NCI-H187 (cell line): ENCODE measurements around the gene FLNA.
"Not testable (repeated sequence)": the region's sequence is repeated elsewhere in the genome, so short reads cannot be mapped to it uniquely, and the experiment has no call there.

Experiments
- DNase-seq, 2 experiments: peaks; one replicate each; lab custom pipeline; 2025; lab: John Stamatoyannopoulos, UW

Gene FLNA

DNA sequence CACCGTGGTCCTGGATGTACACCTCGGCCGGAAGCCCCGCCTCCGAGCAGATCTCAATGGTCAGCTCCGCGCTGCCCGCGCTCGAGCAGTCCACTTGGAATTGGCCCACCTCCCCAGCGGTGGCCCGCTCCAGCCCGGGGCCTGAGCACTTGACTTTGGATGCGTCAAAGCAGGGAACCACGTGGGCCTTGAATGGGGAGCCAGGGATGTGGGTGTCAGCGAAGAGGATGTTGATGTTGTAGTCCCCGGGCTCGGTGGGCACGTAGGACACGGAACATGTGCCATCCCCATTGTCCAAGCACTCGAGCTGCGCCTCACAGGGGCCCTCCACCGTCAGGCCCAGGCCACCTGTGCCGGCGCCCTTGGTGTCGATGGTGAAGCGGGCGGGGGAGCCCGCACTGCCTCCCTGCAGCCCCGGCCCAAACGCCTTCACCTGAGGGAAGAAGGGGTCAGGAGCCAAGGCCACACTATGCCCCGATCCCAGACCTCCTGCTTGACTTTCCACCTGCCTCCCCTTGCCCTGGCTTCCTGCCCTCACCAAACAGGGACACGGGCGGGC is 14.2 kb downstream of the FLNA start:
- no peak for DNase-seq

DNA sequence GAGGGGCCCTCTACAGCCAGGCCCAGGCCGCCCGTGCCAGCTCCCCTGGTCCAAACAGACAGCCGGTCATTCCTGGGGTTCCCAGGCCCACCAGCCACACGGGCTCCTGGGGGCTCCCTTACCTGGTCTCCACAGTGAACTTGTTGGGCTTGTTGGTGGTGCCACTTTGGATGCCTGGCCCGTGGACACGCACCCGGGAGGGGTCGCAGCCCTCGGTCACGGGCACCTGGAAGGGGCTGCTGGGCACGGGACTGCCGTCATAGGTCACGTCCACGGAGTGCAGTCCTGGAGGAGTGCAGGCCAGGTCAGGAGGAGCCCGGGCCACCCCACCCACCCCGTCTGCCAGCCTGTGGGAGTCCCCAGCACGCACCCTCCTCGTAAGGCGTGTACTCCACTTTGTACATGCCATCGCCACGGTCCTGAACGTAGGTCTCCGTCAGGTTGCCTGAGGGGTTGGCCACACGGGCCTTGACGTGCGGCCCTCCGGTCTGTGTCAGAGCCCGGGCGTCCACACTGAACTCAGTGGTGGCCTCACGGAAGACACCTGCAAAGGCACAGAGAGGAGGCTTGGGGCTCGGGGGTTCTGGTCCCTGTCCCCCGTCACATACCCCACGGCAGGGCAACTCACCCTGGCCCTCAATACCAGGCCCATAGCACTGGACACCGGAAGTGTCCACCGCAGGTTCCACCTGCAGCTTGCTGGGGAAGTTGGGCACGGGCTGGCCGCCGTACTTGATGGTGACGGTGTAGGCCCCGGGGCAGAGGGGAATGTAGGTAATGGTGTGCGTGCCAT is 14.9 kb downstream of the FLNA start:
- DNase-seq = no peak

- DNase-seq = no peak
These were observed 15.6 kb downstream of the FLNA start for GRCh38 chrX:154358829-154359228.

DNA sequence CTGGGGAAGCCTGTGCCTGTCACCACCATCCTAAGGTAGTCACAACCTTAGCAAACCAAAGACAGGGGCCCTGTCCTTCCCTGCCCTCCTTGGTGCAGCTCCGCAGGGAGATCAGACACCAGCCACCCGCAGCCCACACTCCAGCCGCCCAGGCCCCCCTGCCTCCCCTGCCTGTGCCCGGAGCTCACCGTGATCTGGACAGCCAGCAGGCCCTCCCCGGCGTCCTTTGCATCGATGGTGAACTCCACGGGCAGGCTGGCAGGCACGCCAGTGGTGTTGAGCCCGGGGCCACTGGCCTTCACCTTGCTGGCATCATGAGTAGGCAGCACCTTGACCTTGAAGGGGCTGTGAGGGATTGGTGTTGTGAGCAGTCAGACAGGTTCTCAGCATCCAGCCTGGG is 16.4 kb downstream of the FLNA start:
- DNase-seq = no peak

GRCh38 chrX:154357205-154357604 is 17.2 kb downstream of the FLNA start:
- no peak for DNase-seq

DNA sequence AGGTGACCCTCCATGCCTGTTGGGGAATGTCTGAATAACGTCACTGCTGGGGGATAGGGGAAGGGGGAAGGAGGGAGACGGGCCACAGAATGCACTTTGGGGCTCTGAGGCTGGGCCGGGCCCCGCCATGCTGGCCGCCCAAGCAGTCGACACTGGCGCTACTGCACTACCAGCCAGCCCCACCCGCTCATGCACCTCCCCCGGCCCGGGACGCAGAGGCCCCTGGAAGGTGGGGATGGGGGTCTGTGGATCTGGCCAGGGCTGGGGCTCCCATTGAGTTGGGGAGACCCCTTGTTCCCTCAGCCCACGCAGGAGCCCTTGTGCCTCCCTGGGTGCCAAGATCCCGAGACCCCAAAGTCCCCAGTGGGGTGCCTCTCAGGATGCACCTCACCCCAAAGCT is 17.8 kb downstream of the FLNA start:
- no peak for DNase-seq

GRCh38 chrX:154355776-154356140 is 18.7 kb downstream of the FLNA start:
- DNase-seq = no peak

GRCh38 chrX:154355094-154355775 is 19.2 kb downstream of the FLNA start:
- DNase-seq = no peak

- DNase-seq = no peak
These were observed 19.9 kb downstream of the FLNA start for GRCh38 chrX:154354516-154354915.

DNA sequence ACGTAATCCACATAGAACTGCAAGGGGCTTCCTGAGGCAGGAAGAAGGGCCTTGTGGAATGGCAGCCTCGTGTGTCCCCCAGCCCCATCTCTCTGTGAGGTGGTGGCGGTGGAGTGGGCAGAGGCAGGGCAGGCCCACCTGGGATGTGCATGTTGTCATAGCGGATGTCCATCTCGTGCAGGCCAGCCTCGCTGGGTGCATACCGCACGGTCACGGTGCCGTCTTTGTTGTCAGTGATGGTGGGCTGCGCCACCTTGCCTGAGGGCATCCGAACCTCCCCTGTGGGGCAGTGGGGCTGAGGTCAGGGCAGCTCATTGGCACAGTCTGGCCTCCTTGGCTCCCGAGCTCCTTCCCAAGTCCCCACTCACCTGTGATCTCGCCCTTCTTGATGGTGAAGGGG is 20.4 kb downstream of the FLNA start:
- no peak for DNase-seq

- DNase-seq = no peak
These were observed 21.1 kb downstream of the FLNA start for GRCh38 chrX:154353172-154353843.

GRCh38 chrX:154352466-154352865 is 22.0 kb downstream of the FLNA start:
- no peak for DNase-seq

DNA sequence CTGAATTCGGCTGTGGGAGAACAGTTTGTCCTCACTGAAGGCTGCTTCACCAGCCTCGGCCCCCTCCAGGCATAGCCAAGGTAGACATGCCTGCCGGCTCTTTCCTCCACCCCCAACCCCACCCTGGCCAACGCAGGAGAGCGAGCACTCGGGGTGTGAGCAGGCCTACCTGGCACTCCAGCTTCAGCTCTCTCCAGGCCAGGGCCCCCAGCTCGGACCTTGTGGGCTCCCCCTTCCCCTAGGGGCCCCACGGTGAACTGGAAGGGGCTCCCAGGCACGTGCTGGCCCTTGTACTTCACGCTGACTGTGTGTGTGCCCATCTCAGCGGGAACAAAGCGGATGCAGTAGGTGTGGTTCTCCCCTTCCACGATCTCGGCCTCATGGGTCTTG is 22.4 kb downstream of the FLNA start:
- no peak for DNase-seq

DNA sequence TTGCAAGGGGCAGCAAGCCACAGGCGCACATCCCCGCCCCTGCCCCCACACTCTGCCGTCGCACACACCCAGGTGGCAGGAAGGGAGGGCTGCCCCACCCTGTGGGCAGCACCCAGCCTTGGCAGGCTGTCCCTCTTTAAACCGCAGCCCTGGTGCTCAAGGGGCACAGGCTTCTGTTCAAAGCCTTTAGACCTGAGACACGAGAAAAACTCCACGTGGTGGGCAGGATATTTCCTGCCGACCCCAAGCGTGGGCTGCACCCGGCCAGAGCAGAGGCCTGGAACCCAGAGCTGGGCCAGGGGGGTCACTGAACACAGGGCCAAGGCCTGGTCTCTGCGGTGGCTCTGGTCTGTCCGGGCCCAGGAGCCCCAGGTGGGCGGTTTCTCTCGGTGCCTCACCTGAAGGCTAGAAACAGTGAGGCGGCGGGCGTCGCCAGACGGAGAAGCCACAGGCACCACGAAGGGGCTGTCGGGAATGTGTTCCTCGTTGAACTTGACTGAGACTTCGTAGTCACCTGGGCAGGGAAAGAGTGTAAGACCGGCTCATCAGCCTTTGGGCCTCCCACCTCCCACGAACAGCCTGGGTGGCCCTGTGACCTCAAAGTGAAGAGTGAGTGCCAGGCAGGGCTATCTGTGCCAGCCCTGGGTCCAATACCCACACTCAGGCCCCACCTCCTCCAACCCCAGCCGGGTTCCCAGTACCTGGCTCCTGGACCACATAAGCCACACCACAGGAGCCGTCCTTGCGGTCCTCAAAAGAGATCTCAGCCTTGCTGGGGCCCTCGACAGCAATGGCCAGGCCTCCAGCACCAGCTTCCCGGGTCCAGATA is 23.0 kb downstream of the FLNA start:
- no peak for DNase-seq

- DNase-seq = no peak
These were observed 23.8 kb downstream of the FLNA start for GRCh38 chrX:154350429-154351182.

- no peak for DNase-seq
These were observed 24.5 kb downstream of the FLNA start for GRCh38 chrX:154349979-154350378.

- no peak for DNase-seq
These were observed 25.0 kb downstream of the FLNA start for GRCh38 chrX:154349359-154349935.

DNA sequence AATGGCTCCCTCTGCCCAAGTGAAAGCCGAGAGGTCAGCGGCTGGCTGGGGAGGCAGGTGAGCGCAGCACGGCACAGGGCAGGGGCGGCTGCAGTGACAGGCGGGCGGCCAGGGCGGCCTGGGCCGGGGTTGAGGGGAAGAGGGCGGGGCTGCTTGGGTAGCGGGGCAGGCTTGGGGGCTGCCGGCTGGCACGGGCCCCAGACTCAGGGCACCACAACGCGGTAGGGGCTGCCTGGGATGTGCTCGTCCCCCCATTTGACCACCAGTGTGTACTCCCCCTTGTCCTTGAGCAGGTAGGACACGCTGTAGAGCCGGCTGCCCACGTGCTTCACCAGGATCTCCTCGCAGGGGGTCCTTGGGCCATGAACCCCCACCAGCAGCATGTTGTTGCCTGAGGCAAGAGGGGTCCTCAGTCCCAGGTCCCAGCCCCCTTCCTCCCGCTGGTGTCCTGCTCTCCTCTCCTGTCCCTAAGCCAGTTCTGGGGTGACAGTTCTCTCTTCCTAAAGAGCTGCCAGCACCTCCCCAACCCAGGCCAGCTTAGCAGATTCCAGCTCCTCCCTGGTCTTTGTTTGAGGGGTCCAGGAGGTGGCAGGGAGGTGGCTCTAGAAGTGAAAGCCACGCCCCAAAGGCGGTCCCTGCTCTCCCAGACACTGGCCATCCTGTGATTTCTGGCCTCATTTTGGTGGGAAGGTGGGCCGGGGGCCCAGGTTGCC is 25.6 kb downstream of the FLNA start:
- no peak for DNase-seq

DNA sequence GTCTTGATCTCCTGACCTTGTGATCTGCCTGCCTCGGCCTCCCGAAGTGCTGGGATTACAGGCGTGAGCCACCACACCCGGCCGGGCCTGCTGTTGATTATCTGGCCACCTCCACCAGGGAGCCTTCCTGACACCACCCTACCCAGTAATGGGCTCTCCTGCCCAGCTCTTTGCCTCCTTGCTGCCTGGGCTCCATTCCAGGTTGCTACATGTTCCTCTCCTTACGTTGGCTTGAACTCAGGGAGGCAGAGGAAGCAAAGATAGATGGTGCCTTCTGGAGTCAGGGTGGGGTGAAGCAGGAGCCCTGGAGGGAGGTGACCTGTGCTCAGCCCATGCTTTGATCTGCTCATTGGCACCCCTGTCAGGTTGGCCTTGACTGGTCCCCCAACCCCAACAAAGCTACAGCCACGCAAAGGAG is 26.3 kb downstream of the FLNA start:
- DNase-seq = no peak

DNA sequence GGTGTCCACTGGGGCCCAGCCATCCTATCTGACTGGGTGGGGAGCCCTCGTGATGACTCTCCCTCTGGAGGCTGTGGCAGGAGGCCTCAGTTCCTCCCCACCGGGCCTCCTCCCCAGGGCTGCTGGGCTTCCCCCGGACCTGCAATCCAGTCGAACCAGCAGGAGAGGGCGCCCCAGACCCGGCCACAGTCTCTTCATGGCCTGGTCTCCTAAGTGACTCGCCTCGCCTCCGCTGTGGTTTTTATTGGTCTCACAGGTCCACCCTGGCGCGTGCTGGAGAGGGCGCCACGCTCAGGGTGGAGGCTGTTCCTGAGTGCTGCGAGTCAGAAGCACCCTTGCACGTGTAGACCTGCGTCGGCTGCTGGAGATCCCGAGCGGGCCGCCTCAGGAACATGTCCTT is 30.8 kb downstream of the FLNA start:
- DNase-seq = not testable (repeated sequence)
